ENCODE measurements around the gene C6orf47.

GRCh38 chr6:31680226-31681134 is 19.9 kb upstream of the C6orf47 start, which contains the start of gene LY6G5C:
- TF ChIP-seq CTCF (IDR thresholded peaks at IDR 0.05; ENCODE audit: low read length): peak; percentile 64
- no peak for TF ChIP-seq EZH2phosphoT487 (IDR thresholded peaks at IDR 0.05; ENCODE audit: low read length)
- no peak for TF ChIP-seq EZH2 (optimal IDR thresholded peaks at IDR 0.05; ENCODE audit: low read depth, low read length)

Data from MM.1S (cell line).